ENCODE results near the gene SECISBP2L.

The SECISBP2L gene

GRCh38 chr15:49059491-49059890, 13.2 kb upstream of the SECISBP2L start:
- FAIRE-seq, result no peak

GRCh38 chr15:49058559-49058958, 12.3 kb upstream of the SECISBP2L start:
- no peak for FAIRE-seq

- FAIRE-seq, result no peak
Measured at GRCh38 chr15:49055630-49056029, 9.4 kb upstream of the SECISBP2L start.

GRCh38 chr15:49052662-49053061, 6.4 kb upstream of the SECISBP2L start:
- no peak for FAIRE-seq

- no peak for FAIRE-seq
Measured at GRCh38 chr15:49047456-49047855, 1.2 kb upstream of the SECISBP2L start.

GRCh38 chr15:49045751-49046219, 461 bp downstream of the SECISBP2L start:
- no peak for FAIRE-seq

GRCh38 chr15:49044766-49045606, 1.3 kb downstream of the SECISBP2L start:
- no peak for FAIRE-seq

- FAIRE-seq, result no peak
Measured at GRCh38 chr15:49044002-49044401, 2.2 kb downstream of the SECISBP2L start.

GRCh38 chr15:49042165-49042564, 4.1 kb downstream of the SECISBP2L start:
- FAIRE-seq, result no peak

GRCh38 chr15:49041426-49041825, 4.8 kb downstream of the SECISBP2L start:
- FAIRE-seq, result no peak

- FAIRE-seq, result no peak
Measured at GRCh38 chr15:49040151-49040550, 6.1 kb downstream of the SECISBP2L start.

GRCh38 chr15:49038382-49038781, 7.9 kb downstream of the SECISBP2L start:
- peak; percentile 24 for FAIRE-seq

- no peak for FAIRE-seq
Measured at GRCh38 chr15:49037546-49037940, 8.7 kb downstream of the SECISBP2L start.

GRCh38 chr15:49036650-49037545, 9.3 kb downstream of the SECISBP2L start:
- FAIRE-seq, result no peak

GRCh38 chr15:49035825-49036224, 10.4 kb downstream of the SECISBP2L start:
- FAIRE-seq, result no peak

GRCh38 chr15:49032601-49033145, 13.6 kb downstream of the SECISBP2L start:
- no peak for FAIRE-seq

- FAIRE-seq, result no peak
Measured at GRCh38 chr15:49031804-49032203, 14.4 kb downstream of the SECISBP2L start.

- FAIRE-seq, result no peak
Measured at GRCh38 chr15:49026700-49027099, 19.5 kb downstream of the SECISBP2L start.

- no peak for FAIRE-seq
Measured at GRCh38 chr15:49024840-49025239, 21.4 kb downstream of the SECISBP2L start.

GRCh38 chr15:49023354-49023753, 22.9 kb downstream of the SECISBP2L start:
- FAIRE-seq, result no peak

GRCh38 chr15:49015896-49016295, 30.4 kb downstream of the SECISBP2L start:
- no peak for FAIRE-seq

GRCh38 chr15:48999314-48999713, 46.9 kb downstream of the SECISBP2L start:
- FAIRE-seq, result no peak

- no peak for FAIRE-seq
Measured at GRCh38 chr15:48996276-48996675, 50.0 kb downstream of the SECISBP2L start.

All from colon (tissue), 2 donors.